Measurements from ENCODE around the gene CASP10.

CASP10 gene

DNA sequence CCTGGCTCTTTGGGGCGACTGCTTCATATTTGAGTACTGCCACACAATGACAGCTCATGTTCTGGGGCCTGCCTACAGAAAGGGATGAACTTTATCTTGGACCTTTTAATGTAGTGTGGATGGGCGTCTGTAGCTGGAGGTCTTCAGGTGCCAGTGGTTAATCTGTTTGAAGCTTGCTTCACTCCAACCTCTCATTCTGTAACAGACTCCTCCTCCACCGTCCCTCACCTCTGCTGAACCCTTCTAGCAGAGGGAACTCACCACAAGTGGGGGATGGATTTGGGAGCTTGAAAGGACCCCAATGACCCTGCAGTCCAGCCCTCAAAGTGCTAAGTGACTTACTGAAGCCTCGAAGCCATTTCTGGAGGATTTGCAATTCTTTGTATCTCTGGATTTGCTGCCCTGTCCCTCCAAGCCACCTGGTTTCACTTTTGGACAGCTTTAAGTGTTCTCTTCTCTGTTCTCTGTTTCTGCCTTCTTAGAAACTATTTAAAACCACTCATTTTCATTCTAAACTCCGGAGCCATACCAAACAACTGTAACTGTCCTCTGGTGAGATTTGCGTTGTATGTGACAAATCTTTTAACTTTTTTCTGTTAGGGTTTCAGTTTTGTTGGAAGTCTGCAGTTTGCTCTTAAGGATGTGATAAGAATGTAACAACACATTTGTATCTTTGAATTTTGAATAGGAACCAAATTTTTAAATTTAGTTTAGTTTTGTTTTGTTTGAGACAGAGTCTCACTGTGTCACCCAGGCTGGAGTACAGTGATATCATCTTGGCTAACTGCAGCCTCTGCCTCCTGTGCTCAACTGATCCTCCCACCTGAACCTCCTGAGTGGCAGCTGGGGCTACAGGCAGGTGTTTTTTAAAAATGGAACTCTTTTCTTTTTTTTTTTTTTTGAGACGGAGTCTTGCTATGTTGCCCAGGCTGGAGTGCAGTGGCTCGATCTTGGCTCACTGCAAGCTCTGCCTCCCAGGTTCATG, 40.4 kb downstream of the CASP10 start:
- no peak overlapping the region for H3K4me3 ChIP-seq (ENCODE audit: low read depth, low read length)
- TF ChIP-seq, protein P1, sequence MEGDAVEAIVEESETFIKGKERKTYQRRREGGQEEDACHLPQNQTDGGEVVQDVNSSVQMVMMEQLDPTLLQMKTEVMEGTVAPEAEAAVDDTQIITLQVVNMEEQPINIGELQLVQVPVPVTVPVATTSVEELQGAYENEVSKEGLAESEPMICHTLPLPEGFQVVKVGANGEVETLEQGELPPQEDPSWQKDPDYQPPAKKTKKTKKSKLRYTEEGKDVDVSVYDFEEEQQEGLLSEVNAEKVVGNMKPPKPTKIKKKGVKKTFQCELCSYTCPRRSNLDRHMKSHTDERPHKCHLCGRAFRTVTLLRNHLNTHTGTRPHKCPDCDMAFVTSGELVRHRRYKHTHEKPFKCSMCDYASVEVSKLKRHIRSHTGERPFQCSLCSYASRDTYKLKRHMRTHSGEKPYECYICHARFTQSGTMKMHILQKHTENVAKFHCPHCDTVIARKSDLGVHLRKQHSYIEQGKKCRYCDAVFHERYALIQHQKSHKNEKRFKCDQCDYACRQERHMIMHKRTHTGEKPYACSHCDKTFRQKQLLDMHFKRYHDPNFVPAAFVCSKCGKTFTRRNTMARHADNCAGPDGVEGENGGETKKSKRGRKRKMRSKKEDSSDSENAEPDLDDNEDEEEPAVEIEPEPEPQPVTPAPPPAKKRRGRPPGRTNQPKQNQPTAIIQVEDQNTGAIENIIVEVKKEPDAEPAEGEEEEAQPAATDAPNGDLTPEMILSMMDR (conservative IDR thresholded peaks at IDR 0.05; ENCODE audit: low read depth, low read length), result no peak
- no peak for DNase-seq (ENCODE audit: low read depth)

DNA sequence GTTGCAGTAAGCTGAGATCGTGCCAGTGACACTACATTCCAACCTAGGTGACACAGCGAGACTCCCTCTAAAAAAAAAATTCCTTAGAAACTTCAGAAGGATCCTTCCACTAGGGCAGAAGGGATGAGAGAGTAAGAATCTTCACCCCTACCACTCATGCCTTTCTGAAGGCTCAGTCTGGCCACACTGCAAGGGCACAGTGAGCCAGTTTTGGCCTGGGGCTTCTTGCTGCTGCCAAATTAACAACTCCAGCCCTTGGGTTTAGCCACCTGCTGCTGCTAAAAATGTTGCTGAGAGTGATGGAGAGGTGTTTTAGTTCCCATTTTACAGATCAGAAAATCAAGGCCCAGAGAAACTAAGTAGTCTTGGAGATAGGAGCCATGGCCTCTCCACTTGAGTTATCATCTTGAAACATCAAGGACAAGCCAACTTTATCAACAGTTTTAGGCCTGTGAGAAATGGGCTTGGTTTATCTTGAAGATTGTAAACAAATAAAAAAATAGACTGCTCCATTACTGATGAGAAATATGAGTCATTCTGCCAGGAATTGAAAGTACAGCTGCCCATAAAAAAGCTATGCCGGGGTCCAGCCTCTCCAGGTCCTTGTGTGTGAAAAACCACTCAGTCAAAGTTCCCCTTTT, 45.5 kb downstream of the CASP10 start:
- peak; percentile 36 for DNase-seq (ENCODE audit: low read depth)
- no peak overlapping the region for H3K4me3 ChIP-seq (ENCODE audit: low read depth, low read length)
- TF ChIP-seq, protein P1 (conservative IDR thresholded peaks at IDR 0.05; ENCODE audit: low read depth, low read length), result no peak

DNA sequence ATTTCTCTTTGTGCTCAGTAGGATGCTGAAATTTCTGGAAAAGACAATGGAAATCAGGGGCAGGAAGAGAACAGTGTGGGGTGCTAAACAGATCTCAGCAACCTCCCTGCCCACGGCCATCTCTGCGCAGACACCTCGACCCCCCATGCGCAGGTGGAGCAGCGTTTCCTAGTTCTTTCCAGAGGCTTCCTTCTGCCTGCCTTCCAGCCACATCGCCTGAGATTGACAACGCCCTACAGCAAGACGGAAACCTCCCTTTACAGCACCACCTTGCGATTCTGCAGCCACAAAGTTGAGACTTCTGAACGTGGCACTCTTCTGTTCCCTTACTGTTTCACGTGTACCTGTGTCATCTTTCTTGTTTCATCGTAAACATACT, 46.0 kb downstream of the CASP10 start:
- no peak for DNase-seq (ENCODE audit: low read depth)
- TF ChIP-seq, protein P1 (conservative IDR thresholded peaks at IDR 0.05; ENCODE audit: low read depth, low read length), result no peak
- H3K4me3 ChIP-seq (ENCODE audit: low read depth, low read length), result no peak overlapping the region

DNA sequence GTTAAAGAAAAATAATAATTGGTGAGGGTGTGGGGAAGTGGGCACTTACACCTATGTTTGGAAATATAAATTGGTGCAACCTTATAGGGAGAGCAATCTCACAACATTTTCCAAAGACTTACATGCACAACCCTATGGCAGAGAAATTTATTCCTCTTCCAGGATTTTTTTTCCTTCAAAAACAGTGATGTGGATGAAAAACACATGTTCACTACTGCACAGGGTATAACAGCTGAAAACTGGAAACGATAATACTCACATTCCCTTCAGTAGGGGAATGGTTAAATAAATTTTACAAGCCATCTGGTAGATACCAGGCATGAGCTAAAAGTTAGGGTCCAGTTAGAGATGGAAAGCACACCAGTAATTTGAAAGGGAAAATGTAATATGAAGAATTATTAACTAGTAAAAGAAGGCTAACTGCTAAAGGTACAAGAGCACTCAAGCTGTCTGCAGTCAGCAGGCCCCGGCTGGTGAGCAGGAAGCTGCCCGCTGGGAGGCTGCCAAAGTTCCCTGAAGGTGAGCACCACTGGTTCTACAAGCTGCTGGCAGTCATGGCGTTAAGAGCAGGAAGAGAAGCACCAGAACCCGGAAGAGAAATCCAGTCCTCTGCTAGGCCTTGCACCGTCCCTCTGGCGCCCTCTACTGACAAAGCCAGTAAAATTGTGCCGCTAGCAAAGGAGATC, 49.0 kb downstream of the CASP10 start:
- TF ChIP-seq, protein P1 (conservative IDR thresholded peaks at IDR 0.05; ENCODE audit: low read depth, low read length), result peak; percentile 98
- DNase-seq (ENCODE audit: low read depth), result peak; percentile 98
- peak overlapping the region; percentile 36 for H3K4me3 ChIP-seq (ENCODE audit: low read depth, low read length)

DNA sequence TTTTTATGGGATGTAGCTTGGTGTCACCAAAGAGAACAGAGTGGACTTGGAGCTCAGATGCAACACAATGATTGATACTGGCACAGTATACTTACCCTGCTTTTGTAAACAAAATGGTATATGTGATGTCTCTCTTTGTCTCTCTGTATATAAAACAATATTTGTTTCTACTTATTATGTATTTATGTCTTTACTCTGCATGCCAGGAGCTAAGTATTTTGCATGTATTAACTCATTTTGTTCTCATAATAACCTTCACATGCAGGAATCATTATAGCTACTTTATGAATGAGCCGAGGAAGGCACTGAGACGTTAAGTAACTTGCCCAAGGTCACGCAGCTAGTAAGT, 49.5 kb downstream of the CASP10 start:
- H3K4me3 ChIP-seq (ENCODE audit: low read depth, low read length), result no peak overlapping the region
- TF ChIP-seq, protein P1 (conservative IDR thresholded peaks at IDR 0.05; ENCODE audit: low read depth, low read length), result no peak
- DNase-seq (ENCODE audit: low read depth), result no peak

DNA sequence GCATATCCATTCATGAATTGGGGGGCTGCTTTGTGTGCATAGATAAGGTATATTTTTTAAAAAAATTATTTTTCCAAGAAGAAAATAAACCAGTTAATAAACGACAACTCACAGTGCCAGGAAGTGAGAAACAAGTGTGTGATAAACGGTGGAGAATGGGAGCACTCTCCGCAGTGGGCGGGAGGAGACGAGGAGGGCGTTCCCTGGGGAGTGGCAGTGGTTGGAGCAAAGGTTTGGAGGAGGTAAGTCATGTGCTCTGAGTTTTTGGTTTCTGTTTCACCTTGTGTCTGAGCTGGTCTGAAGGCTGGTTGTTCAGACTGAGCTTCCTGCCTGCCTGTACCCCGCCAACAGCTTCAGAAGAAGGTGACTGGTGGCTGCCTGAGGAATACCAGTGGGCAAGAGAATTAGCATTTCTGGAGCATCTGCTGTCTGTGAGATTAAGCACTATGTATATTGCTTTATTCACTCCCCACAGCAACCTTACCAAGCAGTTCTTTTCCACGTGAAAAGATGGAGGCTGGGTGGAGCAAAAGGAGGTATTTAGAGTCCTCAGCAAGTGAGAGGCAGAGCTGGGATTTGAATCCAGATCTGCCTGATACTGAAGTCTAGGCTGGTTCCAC, 50.4 kb downstream of the CASP10 start:
- TF ChIP-seq, protein P1 (conservative IDR thresholded peaks at IDR 0.05; ENCODE audit: low read depth, low read length), result no peak
- peak; percentile 60 for DNase-seq (ENCODE audit: low read depth)
- no peak overlapping the region for H3K4me3 ChIP-seq (ENCODE audit: low read depth, low read length)

Measured in choroid plexus epithelial cell (primary cell).